Measurements from ENCODE around the gene NXNL1. TPM values are rescaled to one million over a fixed set of nuclear protein-coding genes. Genes with fewer than 3 reads are reported as not detected.

The NXNL1 gene
- total RNA-seq, 1 experiment from 2014 or later = not detected

DNA sequence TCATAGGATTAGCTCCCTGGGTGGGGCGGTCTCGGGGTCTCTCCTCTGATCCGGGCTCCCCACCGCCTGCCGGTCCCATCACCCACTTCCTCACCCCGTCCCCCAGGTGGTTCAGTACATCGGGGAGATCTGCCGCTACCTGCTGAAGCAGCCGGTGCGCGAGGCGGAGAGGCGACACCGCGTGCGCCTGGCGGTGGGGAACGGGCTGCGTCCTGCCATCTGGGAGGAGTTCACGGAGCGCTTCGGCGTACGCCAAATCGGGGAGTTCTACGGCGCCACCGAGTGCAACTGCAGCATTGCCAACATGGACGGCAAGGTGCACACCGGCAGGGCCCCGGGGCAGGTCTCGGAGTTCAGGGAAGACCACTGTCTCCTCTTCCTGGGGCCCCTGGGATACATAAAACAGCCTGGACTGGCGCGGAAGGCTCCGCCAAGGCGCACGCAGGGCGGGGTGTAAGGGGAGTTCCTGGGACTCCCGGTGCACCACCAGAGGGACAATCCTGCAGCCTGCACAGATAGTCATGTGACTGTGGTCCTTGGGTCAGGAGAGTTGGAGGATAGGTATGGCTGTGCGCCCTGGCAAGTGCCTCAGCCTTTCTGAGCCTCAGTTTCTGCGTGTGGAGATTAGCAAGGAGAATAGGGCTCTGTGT is 36.5 kb upstream of the NXNL1 start:
- H2BK20ac ChIP-seq (ENCODE audit: low read depth, low read length, poor library complexity, severe bottlenecking) = no peak overlapping the region
- no peak overlapping the region for H3K4me3 Mint-ChIP-seq
- no CpG with 5 or more reads among the region's 41 CpGs for WGBS (ENCODE audit: extremely low coverage, insufficient read length, low lambda C conversion rate)
- no peak overlapping the region for H3T11ph ChIP-seq (ENCODE audit: low read length)
- H3K23ac ChIP-seq (ENCODE audit: insufficient read length, low read depth, low read length) = no peak overlapping the region
- H3K56ac ChIP-seq (ENCODE audit: insufficient read length, low read depth, low read length) = no peak overlapping the region
- no peaks in the 10 kb centered on the region; a peak in 1 of 5 replicates for H3K9me3 Mint-ChIP-seq
- no peak overlapping the region for H2AK5ac ChIP-seq (ENCODE audit: insufficient read length, low read length)
- H3K23me2 ChIP-seq (ENCODE audit: insufficient read length, low read depth, low read length, poor library complexity, severe bottlenecking) = no peaks in the 10 kb centered on the region
- no peak overlapping the region for H2BK15ac ChIP-seq (ENCODE audit: low read depth, low read length)
- no peak overlapping the region for H3K9ac ChIP-seq (ENCODE audit: extremely low read depth, insufficient read length, low read length)
- no peak overlapping the region for H2AFZ ChIP-seq (ENCODE audit: low read length)
- no peaks in the 10 kb centered on the region for H3K36me3 Mint-ChIP-seq (ENCODE audit: insufficient read depth in 1 of 3, low read depth in 3 of 3)
- H3K27me3 Mint-ChIP-seq (ENCODE audit: low read depth) = no peaks in the 10 kb centered on the region; the same call in 1 of the 2 replicates
- no peaks in the 10 kb centered on the region for H3K79me1 ChIP-seq (ENCODE audit: insufficient read depth, low read depth, low read length, poor library complexity, severe bottlenecking)
- H2BK120ac ChIP-seq (ENCODE audit: low read depth, low read length, poor library complexity, severe bottlenecking) = no peak overlapping the region
- peak overlapping the region; percentile 24 for H3K18ac ChIP-seq (ENCODE audit: insufficient read length, low read depth, low read length)
- H3K4me1 ChIP-seq (ENCODE audit: insufficient read depth, low read length) = no peaks in the 10 kb centered on the region; the same call in 1 of the 2 replicates
- H4K5ac ChIP-seq (ENCODE audit: insufficient read length, low read depth, low read length) = no peak overlapping the region
- TF ChIP-seq, protein P1, sequence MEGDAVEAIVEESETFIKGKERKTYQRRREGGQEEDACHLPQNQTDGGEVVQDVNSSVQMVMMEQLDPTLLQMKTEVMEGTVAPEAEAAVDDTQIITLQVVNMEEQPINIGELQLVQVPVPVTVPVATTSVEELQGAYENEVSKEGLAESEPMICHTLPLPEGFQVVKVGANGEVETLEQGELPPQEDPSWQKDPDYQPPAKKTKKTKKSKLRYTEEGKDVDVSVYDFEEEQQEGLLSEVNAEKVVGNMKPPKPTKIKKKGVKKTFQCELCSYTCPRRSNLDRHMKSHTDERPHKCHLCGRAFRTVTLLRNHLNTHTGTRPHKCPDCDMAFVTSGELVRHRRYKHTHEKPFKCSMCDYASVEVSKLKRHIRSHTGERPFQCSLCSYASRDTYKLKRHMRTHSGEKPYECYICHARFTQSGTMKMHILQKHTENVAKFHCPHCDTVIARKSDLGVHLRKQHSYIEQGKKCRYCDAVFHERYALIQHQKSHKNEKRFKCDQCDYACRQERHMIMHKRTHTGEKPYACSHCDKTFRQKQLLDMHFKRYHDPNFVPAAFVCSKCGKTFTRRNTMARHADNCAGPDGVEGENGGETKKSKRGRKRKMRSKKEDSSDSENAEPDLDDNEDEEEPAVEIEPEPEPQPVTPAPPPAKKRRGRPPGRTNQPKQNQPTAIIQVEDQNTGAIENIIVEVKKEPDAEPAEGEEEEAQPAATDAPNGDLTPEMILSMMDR (conservative IDR thresholded peaks at IDR 0.05) = no peak
- no peak overlapping the region for H3K27ac ChIP-seq (ENCODE audit: insufficient read length, low read depth, low read length)
- H4K20me1 ChIP-seq (ENCODE audit: control insufficient read depth, insufficient read depth, insufficient read length) = no peaks in the 10 kb centered on the region
- H4K91ac ChIP-seq (ENCODE audit: insufficient read length, low read depth, low read length) = no peak overlapping the region
- no peak overlapping the region for H3K4ac ChIP-seq (ENCODE audit: low read depth, low read length)
- no peak overlapping the region for H4K8ac ChIP-seq (replicated peaks; ENCODE audit: insufficient read length, low read depth, low read length)
- no peaks in the 10 kb centered on the region for H3K9me3 ChIP-seq (ENCODE audit: control insufficient read depth, low read depth, low read length)
- no peak overlapping the region for H2BK12ac ChIP-seq (ENCODE audit: insufficient read length, low read depth, low read length)
- peak; percentile 57 for DNase-seq
- H3K4me1 Mint-ChIP-seq = peaks cover 14 to 16% of the 10 kb centered on the region in 2 experiments
- no peak overlapping the region for H3K14ac ChIP-seq (ENCODE audit: insufficient read depth, low read length)
- H3K79me2 ChIP-seq (ENCODE audit: insufficient read depth, low read length) = no peaks in the 10 kb centered on the region
- H3K27me3 ChIP-seq (ENCODE audit: insufficient read depth, low read length) = no peaks in the 10 kb centered on the region
- no peak overlapping the region for H2BK5ac ChIP-seq (ENCODE audit: insufficient read length, low read length)
- H3K4me2 ChIP-seq (ENCODE audit: insufficient read depth, insufficient read length, low read length) = peak overlapping the region; percentile 14
- H3K27ac Mint-ChIP-seq = no peak overlapping the region
